Activated T-helper 17 cell treated with anti-CD3 and anti-CD28 coated beads, Interleukin-2, amount 50 U/mL, for 72 hours (primary cell): ENCODE data around the gene NALCN. TPM values are rescaled to one million over a fixed set of nuclear protein-coding genes. Genes with fewer than 3 reads are reported as not detected.

ENCODE experiments used
- ATAC-seq: fragments of 150-1000 bp; cut with Tn5 transposase; replicated peaks from 2 replicates; pipeline ENCODE4 v1.10.0; 2021; ENCODE audit warnings: mild to moderate bottlenecking, moderate library complexity
- H3K27ac Mint-ChIP-seq: one replicate; pipeline ENCODE4 v1.8.0; 2022; ENCODE audit warnings: mixed read lengths
- H3K27me3 Mint-ChIP-seq: one replicate; pipeline ENCODE4 v1.8.0; 2022; ENCODE audit warnings: mixed read lengths
- H3K36me3 Mint-ChIP-seq: one replicate; pipeline ENCODE4 v1.8.0; 2022; ENCODE audit warnings: low read depth, mild to moderate bottlenecking, mixed read lengths
- H3K4me1 Mint-ChIP-seq: one replicate; pipeline ENCODE4 v1.8.0; 2022; ENCODE audit warnings: mixed read lengths
- H3K4me3 Mint-ChIP-seq: one replicate; pipeline ENCODE4 v1.8.0; 2022; ENCODE audit warnings: mild to moderate bottlenecking, mixed read lengths
- H3K9me3 Mint-ChIP-seq: one replicate; pipeline ENCODE4 v1.8.0; 2022; ENCODE audit warnings: mixed read lengths
- total RNA-seq, 2 donors: library from RNA; stranded (reverse); gene quantifications; one replicate each; pipeline ENCODE4 v1.2.3, GENCODE V29; 2022

Gene NALCN
- total RNA-seq, 2 donors from 2014 or later = not detected

- Mint-ChIP-seq H3K36me3 (no peaks in the 10 kb centered on the region), H3K9me3 (no peaks in the 10 kb centered on the region), H3K4me1 (no peaks in the 10 kb centered on the region), H3K4me3 (no peak overlapping the region), H3K27me3 (peaks cover 11% of the 10 kb centered on the region), H3K27ac (no peak overlapping the region)
- ATAC-seq = no peak
Observed at GRCh38 chr13:101425623-101426022, 9.3 kb upstream of the NALCN start.

- no peak for ATAC-seq
Observed at GRCh38 chr13:101425156-101425471, 8.8 kb upstream of the NALCN start.

GRCh38 chr13:101424381-101425155 lies 8.3 kb upstream of the NALCN start:
- Mint-ChIP-seq H3K27me3 (peaks cover 14% of the 10 kb centered on the region), H3K4me1 (no peaks in the 10 kb centered on the region), H3K4me3 (no peak overlapping the region), H3K36me3 (no peaks in the 10 kb centered on the region), H3K27ac (no peak overlapping the region), H3K9me3 (no peaks in the 10 kb centered on the region)
- no peak for ATAC-seq

More at GRCh38 chr13:101425156-101425471, 8.8 kb upstream of the NALCN start:
- no peaks in the 10 kb centered on the region for H3K4me1 Mint-ChIP-seq
- no peaks in the 10 kb centered on the region for H3K36me3 Mint-ChIP-seq
- no peaks in the 10 kb centered on the region for H3K9me3 Mint-ChIP-seq
- no peak overlapping the region for H3K27ac Mint-ChIP-seq
- no peak overlapping the region for H3K4me3 Mint-ChIP-seq
- peaks cover 13% of the 10 kb centered on the region for H3K27me3 Mint-ChIP-seq

GRCh38 chr13:101423872-101424271 lies 7.6 kb upstream of the NALCN start:
- H3K9me3 Mint-ChIP-seq = no peaks in the 10 kb centered on the region
- H3K36me3 Mint-ChIP-seq = no peaks in the 10 kb centered on the region
- no peaks in the 10 kb centered on the region for H3K4me1 Mint-ChIP-seq
- H3K27ac Mint-ChIP-seq = no peak overlapping the region
- H3K27me3 Mint-ChIP-seq = peaks cover 19% of the 10 kb centered on the region
- no peak for ATAC-seq
- no peak overlapping the region for H3K4me3 Mint-ChIP-seq

GRCh38 chr13:101417501-101417900 lies 1.2 kb upstream of the NALCN start:
- no peak overlapping the region for H3K4me3 Mint-ChIP-seq
- H3K27me3 Mint-ChIP-seq = peaks cover 40% of the 10 kb centered on the region
- ATAC-seq = no peak
- H3K4me1 Mint-ChIP-seq = no peaks in the 10 kb centered on the region
- no peaks in the 10 kb centered on the region for H3K36me3 Mint-ChIP-seq
- H3K27ac Mint-ChIP-seq = no peak overlapping the region
- no peaks in the 10 kb centered on the region for H3K9me3 Mint-ChIP-seq

GRCh38 chr13:101417043-101417406 lies 717 bp upstream of the NALCN start:
- no peaks in the 10 kb centered on the region for H3K4me1 Mint-ChIP-seq
- H3K9me3 Mint-ChIP-seq = no peaks in the 10 kb centered on the region
- no peak for ATAC-seq
- H3K27me3 Mint-ChIP-seq = peaks cover 44% of the 10 kb centered on the region
- no peaks in the 10 kb centered on the region for H3K36me3 Mint-ChIP-seq
- H3K4me3 Mint-ChIP-seq = peak overlapping the region; percentile 15
- no peak overlapping the region for H3K27ac Mint-ChIP-seq

- Mint-ChIP-seq H3K27me3 (peaks cover 47% of the 10 kb centered on the region), H3K9me3 (no peaks in the 10 kb centered on the region), H3K36me3 (no peaks in the 10 kb centered on the region), H3K27ac (no peak overlapping the region), H3K4me1 (no peaks in the 10 kb centered on the region), H3K4me3 (no peak overlapping the region)
- no peak for ATAC-seq
Observed at GRCh38 chr13:101415358-101416174, 742 bp downstream of the NALCN start.

GRCh38 chr13:101412076-101412475 lies 4.2 kb downstream of the NALCN start:
- H3K27me3 Mint-ChIP-seq = peaks cover 36% of the 10 kb centered on the region
- H3K9me3 Mint-ChIP-seq = no peaks in the 10 kb centered on the region
- no peak overlapping the region for H3K27ac Mint-ChIP-seq
- H3K4me1 Mint-ChIP-seq = no peaks in the 10 kb centered on the region
- no peak overlapping the region for H3K4me3 Mint-ChIP-seq
- ATAC-seq = no peak
- H3K36me3 Mint-ChIP-seq = no peaks in the 10 kb centered on the region

GRCh38 chr13:101408992-101409656 lies 7.2 kb downstream of the NALCN start:
- H3K9me3 Mint-ChIP-seq = no peaks in the 10 kb centered on the region

GRCh38 chr13:101408154-101408553 lies 8.2 kb downstream of the NALCN start:
- Mint-ChIP-seq H3K27ac (no peak overlapping the region), H3K4me1 (peaks cover 4% of the 10 kb centered on the region), H3K36me3 (no peaks in the 10 kb centered on the region), H3K4me3 (no peak overlapping the region), H3K27me3 (peaks cover 33% of the 10 kb centered on the region), H3K9me3 (no peaks in the 10 kb centered on the region)
- ATAC-seq = no peak

More at GRCh38 chr13:101408992-101409656, 7.2 kb downstream of the NALCN start:
- Mint-ChIP-seq H3K36me3 (no peaks in the 10 kb centered on the region), H3K27ac (no peak overlapping the region), H3K4me1 (peaks cover 4% of the 10 kb centered on the region), H3K27me3 (peaks cover 33% of the 10 kb centered on the region), H3K4me3 (no peak overlapping the region)
- ATAC-seq = no peak

GRCh38 chr13:101406791-101407190 lies 9.5 kb downstream of the NALCN start:
- Mint-ChIP-seq H3K36me3 (no peaks in the 10 kb centered on the region), H3K27me3 (peaks cover 32% of the 10 kb centered on the region), H3K4me1 (peaks cover 4% of the 10 kb centered on the region), H3K4me3 (no peak overlapping the region), H3K9me3 (no peaks in the 10 kb centered on the region), H3K27ac (no peak overlapping the region)
- ATAC-seq = no peak

- no peaks in the 10 kb centered on the region for H3K36me3 Mint-ChIP-seq
- H3K4me3 Mint-ChIP-seq = no peak overlapping the region
- H3K27ac Mint-ChIP-seq = no peak overlapping the region
- peaks cover 4% of the 10 kb centered on the region for H3K4me1 Mint-ChIP-seq
- ATAC-seq = no peak
- H3K9me3 Mint-ChIP-seq = no peaks in the 10 kb centered on the region
- H3K27me3 Mint-ChIP-seq = peaks cover 16% of the 10 kb centered on the region
Observed at GRCh38 chr13:101401196-101401595, 15.1 kb downstream of the NALCN start.

- ATAC-seq = no peak
- H3K4me1 Mint-ChIP-seq = no peaks in the 10 kb centered on the region
- peaks cover 9% of the 10 kb centered on the region for H3K27me3 Mint-ChIP-seq
- H3K4me3 Mint-ChIP-seq = no peak overlapping the region
- no peaks in the 10 kb centered on the region for H3K36me3 Mint-ChIP-seq
- no peaks in the 10 kb centered on the region for H3K9me3 Mint-ChIP-seq
- no peak overlapping the region for H3K27ac Mint-ChIP-seq
Observed at GRCh38 chr13:101399365-101399764, 16.9 kb downstream of the NALCN start.

GRCh38 chr13:101398920-101399319 lies 17.4 kb downstream of the NALCN start:
- Mint-ChIP-seq H3K4me1 (no peaks in the 10 kb centered on the region), H3K9me3 (no peaks in the 10 kb centered on the region), H3K36me3 (no peaks in the 10 kb centered on the region), H3K27ac (no peak overlapping the region), H3K27me3 (peaks cover 9% of the 10 kb centered on the region), H3K4me3 (no peak overlapping the region)
- no peak for ATAC-seq

- Mint-ChIP-seq H3K27ac (no peak overlapping the region), H3K4me3 (no peak overlapping the region), H3K36me3 (no peaks in the 10 kb centered on the region), H3K4me1 (no peaks in the 10 kb centered on the region), H3K27me3 (peaks cover 8% of the 10 kb centered on the region), H3K9me3 (no peaks in the 10 kb centered on the region)
- no peak for ATAC-seq
Observed at GRCh38 chr13:101398191-101398590, 18.1 kb downstream of the NALCN start.
